HCT116 (cell line): Measurements from ENCODE around the gene ELN. TPM values are rescaled to one million over a fixed set of nuclear protein-coding genes. Genes with fewer than 3 reads are reported as not detected.

Experiments used
- ATAC-seq: fragments of 200-7000 bp; cut with Tn5 transposase; 2 replicates; pipeline ENCODE4 v1.9.1; 2020; ENCODE audit warnings: mild to moderate bottlenecking, moderate library complexity
- BruUV-seq: library from RNA; stranded (reverse); fragments of 400-500 nt; replicated peaks from 2 replicates; lab custom pipeline; 2021; lab: Mats Ljungman, UMichigan
- CTCF ChIA-PET: fragments of 300-600 bp; sonication (Branson Sonifier 250); formaldehyde crosslinking; loops from one replicate; lab custom pipeline; 2021; ENCODE audit warnings: antibody characterized with exemption; lab: Charles Lee
- POLR2A ChIA-PET: fragments of 300-600, 350-600 bp; sonication (Branson Sonifier 250); formaldehyde crosslinking; loops from one replicate; lab custom pipeline; 2021; ENCODE audit warnings: antibody characterized with exemption; lab: Charles Lee
- RAD21 ChIA-PET, 2 experiments: fragments of 300-600 bp; sonication (Branson Sonifier 250); formaldehyde crosslinking; loops; one replicate each; lab custom pipeline; 2023; ENCODE audit warnings: low total read pairs in 2 of 2; ENCODE audit not compliant: uncharacterized antibody in 2 of 2, unreplicated experiment in 2 of 2, low non-redundant PET in 1 of 2; lab: Charles Lee
- DNase-seq: peaks from one replicate; pipeline ENCODE4 v3.0.0-alpha.2; 2010; ENCODE audit warnings: low read depth, low spot score
- H2AFZ ChIP-seq: fragments of 200-600 bp; shearing (Covaris generic), sonication (generic); 2 replicates; pipeline ENCODE4 v1.6.1; 2017; ENCODE audit warnings: low read depth, mixed run types, mixed read lengths, antibody characterized with exemption, low read length; ENCODE audit not compliant: poor library complexity, severe bottlenecking
- H3K27ac ChIP-seq: 2 replicates; pipeline ENCODE4 v1.5.1; 2012; ENCODE audit warnings: low read depth, low read length
- H3K27me3 ChIP-seq: fragments of 200-600 bp; sonication (generic); 2 replicates; pipeline ENCODE4 v1.6.1; 2016; ENCODE audit warnings: mixed run types, low read length, mixed read lengths; ENCODE audit not compliant: insufficient read depth
- H3K36me3 ChIP-seq, 2 experiments: fragments of 200-500 bp in 1 of 2; fragments of 200-600 bp in 1 of 2; sonication (Bioruptor generic) in 1 of 2; sonication (generic) in 1 of 2; 2 replicates each; pipeline versions ENCODE4 v1.5.1 to v1.6.1; 2014 to 2016; ENCODE audit warnings: low read length in 2 of 2, inconsistent platforms in 1 of 2, mixed read lengths in 1 of 2, mixed run types in 1 of 2; ENCODE audit not compliant: insufficient read depth in 2 of 2, control insufficient read depth in 1 of 2
- H3K4me1 ChIP-seq, 2 experiments: fragments of 200-600 bp in 1 of 2; sonication (generic) in 1 of 2; 2 replicates each; pipeline versions ENCODE4 v1.5.1 to v1.6.1; 2012 to 2017; ENCODE audit warnings: low read length in 2 of 2, inconsistent platforms in 1 of 2, mild to moderate bottlenecking in 1 of 2, mixed read lengths in 1 of 2, mixed run types in 1 of 2, moderate library complexity in 1 of 2; ENCODE audit not compliant: insufficient read depth in 2 of 2, control insufficient read depth in 1 of 2
- H3K4me2 ChIP-seq: fragments of 200-600 bp; sonication (generic); 2 replicates; pipeline ENCODE4 v1.6.1; 2017; ENCODE audit warnings: mixed run types, low read length, mixed read lengths
- H3K4me3 ChIP-seq, 2 experiments: fragments of 200-600 bp in 1 of 2; sonication (generic) in 1 of 2; replicated peaks in 1 of 2; 2 replicates each; pipeline ENCODE4 v1.5.1; 2011 to 2016; ENCODE audit warnings: low read length in 2 of 2, control low read depth in 1 of 2, low read depth in 1 of 2, mild to moderate bottlenecking in 1 of 2, mixed read lengths in 1 of 2, mixed run types in 1 of 2
- H3K79me2 ChIP-seq: fragments of 200-600 bp; sonication (generic); 2 replicates; pipeline ENCODE4 v1.6.1; 2017; ENCODE audit warnings: mild to moderate bottlenecking, mixed run types, low read length, moderate library complexity, mixed read lengths; ENCODE audit not compliant: insufficient read depth
- H3K9ac ChIP-seq: fragments of 200-600 bp; sonication (generic); 2 replicates; pipeline ENCODE4 v1.6.1; 2016; ENCODE audit warnings: low read length, mixed read lengths
- H3K9me2 ChIP-seq: fragments of 200-600 bp; sonication (generic), shearing (Covaris generic); 2 replicates; pipeline ENCODE4 v1.6.1; 2017; ENCODE audit warnings: mixed run types, mild to moderate bottlenecking, moderate library complexity; ENCODE audit not compliant: insufficient read depth
- H3K9me3 ChIP-seq, 2 experiments: fragments of 200-500 bp in 1 of 2; fragments of 200-600 bp in 1 of 2; sonication (Bioruptor generic) in 1 of 2; sonication (generic) in 1 of 2; 2 replicates each; pipeline ENCODE4 v1.6.1; 2014 to 2017; ENCODE audit warnings: low read length in 2 of 2, mixed read lengths in 2 of 2, inconsistent platforms in 1 of 2, low read depth in 1 of 2, mild to moderate bottlenecking in 1 of 2, mixed run types in 1 of 2, moderate library complexity in 1 of 2; ENCODE audit not compliant: control insufficient read depth in 1 of 2, insufficient read depth in 1 of 2
- H4K20me1 ChIP-seq: fragments of 200-600 bp; sonication (generic), shearing (Covaris generic); 2 replicates; pipeline ENCODE4 v1.6.1; 2017; ENCODE audit warnings: mixed run types, mild to moderate bottlenecking, moderate library complexity; ENCODE audit not compliant: insufficient read depth
- CBX3 ChIP-seq: IDR thresholded peaks from 2 replicates; pipeline ENCODE4 v1.6.1; 2012; ENCODE audit warnings: low read depth
- ELF1 ChIP-seq: IDR thresholded peaks from 2 replicates; pipeline ENCODE4 v1.6.1; 2012; ENCODE audit warnings: low read depth, borderline replicate concordance
- EZH2 ChIP-seq: fragments of 200-600 bp; sonication (generic); IDR thresholded peaks from 2 replicates; pipeline ENCODE4 v1.6.1; 2017; ENCODE audit warnings: antibody characterized with exemption, mixed run types
- EZH2phosphoT487 ChIP-seq: fragments of 200-600 bp; IDR thresholded peaks from 2 replicates; pipeline ENCODE4 v1.6.1; 2018; ENCODE audit warnings: antibody characterized with exemption, borderline replicate concordance
- POLR2A ChIP-seq: IDR thresholded peaks from 2 replicates; pipeline ENCODE4 v1.7.0; 2011; ENCODE audit warnings: borderline replicate concordance; ENCODE audit not compliant: insufficient read depth, insufficient read length; ENCODE audit errors: extremely low read depth
- RAD21 ChIP-seq: IDR thresholded peaks from 2 replicates; pipeline ENCODE4 v1.6.1; 2012; ENCODE audit warnings: low read depth, mild to moderate bottlenecking
- ZBTB33 ChIP-seq: IDR thresholded peaks from 2 replicates; pipeline ENCODE4 v1.6.1; 2011; ENCODE audit warnings: mild to moderate bottlenecking, low read length, moderate library complexity; ENCODE audit not compliant: insufficient replicate concordance; ENCODE audit errors: extremely low read depth
- ZFX ChIP-seq: fragments of 450-650 bp; IDR thresholded peaks from 2 replicates; pipeline ENCODE4 v1.6.1; 2017
- ZNF274 ChIP-seq: fragments of 200-500 bp; sonication (Bioruptor generic); IDR thresholded peaks from 2 replicates; pipeline ENCODE4 v1.6.1; 2014; ENCODE audit warnings: mild to moderate bottlenecking, low read depth, low read length, inconsistent platforms
- intact Hi-C: fragments of 100-400 bp; cut with micrococcal nuclease; formaldehyde crosslinking; loops from 2 replicates; pipeline ENCODE4 v1.10.0; 2022
- total RNA-seq: library from RNA; stranded (reverse); gene quantifications from one replicate; pipeline ENCODE4 v1.2.1, GENCODE V29; 2021; ENCODE audit not compliant: unreplicated experiment
- TF ChIP-seq, protein P1 (sequence below): IDR thresholded peaks from 2 replicates; pipeline ENCODE4 v1.6.1; 2012
- TF ChIP-seq, protein P2 (sequence below): IDR thresholded peaks from 2 replicates; pipeline ENCODE4 v1.6.1; 2012

The ELN gene
- total RNA-seq, 1 experiment from 2014 or later = 0.17 TPM

- Histone ChIP-seq H3K9ac (no peak overlapping the region), H2AFZ (no peak overlapping the region), H3K9me2 (no peaks in the 10 kb centered on the region), H3K27ac (no peak overlapping the region), H3K27me3 (no peaks in the 10 kb centered on the region), H3K9me3 (peaks cover 0 to 13% of the 10 kb centered on the region in 2 experiments; a peak in 1 of 4 replicates), H3K79me2 (no peaks in the 10 kb centered on the region), H3K4me3 (no peak overlapping the region), H3K36me3 (peaks cover 29 to 43% of the 10 kb centered on the region in 2 experiments; a peak in 3 of 4 replicates), H4K20me1 (no peaks in the 10 kb centered on the region), H3K4me1 (peaks cover 26 to 45% of the 10 kb centered on the region in 2 experiments), H3K4me2 (no peak overlapping the region)
- POLR2A ChIA-PET = no interaction called here
- CTCF ChIA-PET = no interaction called here
- no peak for ATAC-seq
- intact Hi-C loops = no loop called here
- DNase-seq = no peak
- no peak for TF ChIP-seq RAD21
- no peak for TF ChIP-seq ZNF274
- no peak for TF ChIP-seq ZFX
- TF ChIP-seq ELF1 = no peak
- TF ChIP-seq, protein P1, sequence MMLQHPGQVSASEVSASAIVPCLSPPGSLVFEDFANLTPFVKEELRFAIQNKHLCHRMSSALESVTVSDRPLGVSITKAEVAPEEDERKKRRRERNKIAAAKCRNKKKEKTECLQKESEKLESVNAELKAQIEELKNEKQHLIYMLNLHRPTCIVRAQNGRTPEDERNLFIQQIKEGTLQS = no peak
- no peak for TF ChIP-seq ZBTB33
- TF ChIP-seq EZH2phosphoT487 = no peak
- no peak for TF ChIP-seq POLR2A
- no peak for TF ChIP-seq EZH2
- TF ChIP-seq, protein P2, sequence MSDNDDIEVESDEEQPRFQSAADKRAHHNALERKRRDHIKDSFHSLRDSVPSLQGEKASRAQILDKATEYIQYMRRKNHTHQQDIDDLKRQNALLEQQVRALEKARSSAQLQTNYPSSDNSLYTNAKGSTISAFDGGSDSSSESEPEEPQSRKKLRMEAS = no peak
- no peak for TF ChIP-seq CBX3
- no TSS peak for BruUV-seq
- RAD21 ChIA-PET = no interaction called here
Measured at GRCh38 chr7:74101061-74101681, 73.2 kb downstream of the ELN start.
